CD4-positive, alpha-beta T cell (primary cell): ENCODE data around the gene GPR160. TPM values are rescaled to one million over a fixed set of nuclear protein-coding genes. Genes with fewer than 3 reads are reported as not detected.

Source experiments
- ATAC-seq: fragments of 200-7000 bp; cut with Tn5 transposase; one replicate; pipeline ENCODE4 v1.10.0; 2022; ENCODE audit warnings: mild to moderate bottlenecking; ENCODE audit not compliant: poor library complexity
- CTCF ChIA-PET: fragments of 350-600 bp; sonication (Branson Sonifier 250); formaldehyde crosslinking; loops from one replicate; lab custom pipeline; 2021; ENCODE audit warnings: antibody characterized with exemption, inconsistent platforms; lab: Charles Lee
- POLR2A ChIA-PET: fragments of 350-600 bp; sonication (Branson Sonifier 250); formaldehyde crosslinking; loops from one replicate; lab custom pipeline; 2021; ENCODE audit warnings: antibody characterized with exemption, inconsistent platforms; lab: Charles Lee
- DNase-seq, 14 experiments: peaks; one replicate each; pipeline ENCODE4 v3.0.0-alpha.2; 2013 to 2020; ENCODE audit warnings: mixed read lengths in 2 of 14
- H3K27ac ChIP-seq, 2 donors: one replicate each; pipeline versions ENCODE4 v1.5.1 to v1.7.0; 2013; ENCODE audit warnings: low read length in 2 of 2, low read depth in 1 of 2, mild to moderate bottlenecking in 1 of 2
- H3K27me3 ChIP-seq, 2 experiments: 1 replicate in 1 of 2; 2 replicates in 1 of 2; pipeline versions ENCODE4 v1.6.1 to v1.7.0; 2013; ENCODE audit warnings: low read length in 2 of 2, control low read depth in 1 of 2, mild to moderate bottlenecking in 1 of 2, moderate library complexity in 1 of 2; ENCODE audit not compliant: insufficient read depth in 2 of 2, control insufficient read depth in 1 of 2
- H3K36me3 ChIP-seq: one replicate; pipeline ENCODE4 v1.6.1; 2013; ENCODE audit warnings: low read length, control low read depth; ENCODE audit not compliant: insufficient read depth
- H3K4me1 ChIP-seq: one replicate; pipeline ENCODE4 v1.6.1; 2013; ENCODE audit warnings: low read length, control low read depth; ENCODE audit not compliant: insufficient read depth
- H3K4me3 ChIP-seq: one replicate; pipeline ENCODE4 v1.5.1; 2013; ENCODE audit warnings: mild to moderate bottlenecking, low read length, moderate library complexity
- H3K9me3 ChIP-seq, 2 experiments: 1 replicate in 1 of 2; 2 replicates in 1 of 2; pipeline versions ENCODE4 v1.6.1 to v1.7.0; 2013; ENCODE audit warnings: low read length in 2 of 2, mild to moderate bottlenecking in 2 of 2, control low read depth in 1 of 2, moderate library complexity in 1 of 2; ENCODE audit not compliant: control insufficient read depth in 1 of 2, insufficient read depth in 1 of 2
- H3K27ac Mint-ChIP-seq: one replicate; pipeline ENCODE4 v1.8.0; 2020; ENCODE audit warnings: mixed read lengths
- H3K27me3 Mint-ChIP-seq: one replicate; pipeline ENCODE4 v1.8.0; 2021; ENCODE audit warnings: mixed read lengths
- H3K36me3 Mint-ChIP-seq: one replicate; pipeline ENCODE4 v1.8.0; 2021; ENCODE audit warnings: low read depth, mixed read lengths
- H3K4me1 Mint-ChIP-seq: one replicate; pipeline ENCODE4 v1.8.0; 2021; ENCODE audit warnings: low read depth, mixed read lengths
- H3K4me3 Mint-ChIP-seq: one replicate; pipeline ENCODE4 v1.8.0; 2020; ENCODE audit warnings: mild to moderate bottlenecking, mixed read lengths
- H3K9me3 Mint-ChIP-seq: one replicate; pipeline ENCODE4 v1.8.0; 2020; ENCODE audit warnings: mixed read lengths
- intact Hi-C, 2 experiments: fragments of 100-400 bp; cut with DNase I in 1 of 2; cut with micrococcal nuclease in 1 of 2; formaldehyde crosslinking; loops; one replicate each; pipeline versions ENCODE4 v1.15.1 to v1.9.0; 2023 to 2025; cut with DNase I, micrococcal nuclease
- total RNA-seq, 174 experiments: library from RNA in 2 of 174; stranded (reverse) in 2 of 174; gene quantifications; one replicate each; pipeline ENCODE4 v1.2.3 and lab custom pipeline; 2021 to 2026
- TF ChIP-seq, protein P1 (sequence below): fragments of 200-600 bp; IDR thresholded peaks from one replicate; pipeline ENCODE4 v1.8.0; 2022; ENCODE audit warnings: antibody characterized with exemption, mild to moderate bottlenecking

GPR160 gene
- total RNA-seq, 2 experiments from 2014 or later = 5.7 TPM

- DNase-seq = no peak
Observed at GRCh38 chr3:170080605-170081004, 42.8 kb downstream of the GPR160 start.

GRCh38 chr3:170081079-170081741, 43.4 kb downstream of the GPR160 start:
- Histone ChIP-seq H3K4me3 (no peak overlapping the region), H3K9me3 (no peaks in the 10 kb centered on the region), H3K4me1 (no peaks in the 10 kb centered on the region), H3K27me3 (no peaks in the 10 kb centered on the region), H3K36me3 (peaks cover 14% of the 10 kb centered on the region), H3K27ac (no peak overlapping the region)
- H3K27ac Mint-ChIP-seq = peak overlapping the region; percentile 24
- no peaks in the 10 kb centered on the region for H3K27me3 Mint-ChIP-seq
- H3K9me3 Mint-ChIP-seq = no peaks in the 10 kb centered on the region
- TF ChIP-seq, protein P1, sequence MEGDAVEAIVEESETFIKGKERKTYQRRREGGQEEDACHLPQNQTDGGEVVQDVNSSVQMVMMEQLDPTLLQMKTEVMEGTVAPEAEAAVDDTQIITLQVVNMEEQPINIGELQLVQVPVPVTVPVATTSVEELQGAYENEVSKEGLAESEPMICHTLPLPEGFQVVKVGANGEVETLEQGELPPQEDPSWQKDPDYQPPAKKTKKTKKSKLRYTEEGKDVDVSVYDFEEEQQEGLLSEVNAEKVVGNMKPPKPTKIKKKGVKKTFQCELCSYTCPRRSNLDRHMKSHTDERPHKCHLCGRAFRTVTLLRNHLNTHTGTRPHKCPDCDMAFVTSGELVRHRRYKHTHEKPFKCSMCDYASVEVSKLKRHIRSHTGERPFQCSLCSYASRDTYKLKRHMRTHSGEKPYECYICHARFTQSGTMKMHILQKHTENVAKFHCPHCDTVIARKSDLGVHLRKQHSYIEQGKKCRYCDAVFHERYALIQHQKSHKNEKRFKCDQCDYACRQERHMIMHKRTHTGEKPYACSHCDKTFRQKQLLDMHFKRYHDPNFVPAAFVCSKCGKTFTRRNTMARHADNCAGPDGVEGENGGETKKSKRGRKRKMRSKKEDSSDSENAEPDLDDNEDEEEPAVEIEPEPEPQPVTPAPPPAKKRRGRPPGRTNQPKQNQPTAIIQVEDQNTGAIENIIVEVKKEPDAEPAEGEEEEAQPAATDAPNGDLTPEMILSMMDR = no peak
- H3K36me3 Mint-ChIP-seq = peaks cover 60% of the 10 kb centered on the region
- DNase-seq = no peak
- peaks cover 5% of the 10 kb centered on the region for H3K4me1 Mint-ChIP-seq
- POLR2A ChIA-PET = interaction anchor here (0.6 kb wide), 1 partner anchor 17 kb away, joined by 3 read pairs; no protein-coding TSS in a partner anchor
- H3K4me3 Mint-ChIP-seq = no peak overlapping the region
- CTCF ChIA-PET = no interaction called here
- intact Hi-C loops = no loop called here
- no peak for ATAC-seq

More at GRCh38 chr3:170080605-170081004, 42.8 kb downstream of the GPR160 start:
- Histone ChIP-seq H3K27ac (no peak overlapping the region), H3K36me3 (peaks cover 10% of the 10 kb centered on the region), H3K4me1 (no peaks in the 10 kb centered on the region), H3K27me3 (no peaks in the 10 kb centered on the region), H3K9me3 (no peaks in the 10 kb centered on the region), H3K4me3 (no peak overlapping the region)
- TF ChIP-seq, protein P1 = no peak
- Mint-ChIP-seq H3K4me3 (no peak overlapping the region), H3K9me3 (no peaks in the 10 kb centered on the region), H3K27me3 (no peaks in the 10 kb centered on the region), H3K27ac (peak overlapping the region; percentile 24), H3K4me1 (peaks cover 5% of the 10 kb centered on the region), H3K36me3 (peaks cover 54% of the 10 kb centered on the region)
- POLR2A ChIA-PET = interaction anchor here (0.6 kb wide), 1 partner anchor 18 kb away, joined by 3 read pairs; no protein-coding TSS in a partner anchor
- no peak for ATAC-seq
- intact Hi-C loops = no loop called here
- CTCF ChIA-PET = no interaction called here

DNA sequence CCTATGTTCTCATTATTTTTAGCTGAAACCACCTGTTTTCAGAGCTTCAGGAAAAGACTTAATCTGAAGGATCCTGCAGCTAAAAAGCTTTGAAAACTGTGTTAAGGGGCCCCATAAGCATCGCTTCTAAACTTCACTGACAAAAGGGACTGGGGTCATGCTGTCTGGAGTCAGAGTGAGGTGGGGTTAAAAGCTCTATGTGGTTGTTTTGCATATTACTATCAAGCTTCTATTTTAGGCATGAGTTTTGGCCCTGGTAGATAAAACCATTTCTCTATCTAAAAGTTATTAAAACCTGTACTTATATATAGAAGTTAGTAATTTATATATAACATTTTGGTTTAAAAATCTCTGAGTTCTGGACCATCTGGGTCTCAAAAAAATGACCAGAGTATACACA, 45.5 kb downstream of the GPR160 start:
- ChIA-PET CTCF (no interaction called here), POLR2A (no interaction called here)
- Histone ChIP-seq H3K4me3 (no peak overlapping the region), H3K36me3 (peaks cover 35% of the 10 kb centered on the region), H3K27ac (no peak overlapping the region), H3K4me1 (no peaks in the 10 kb centered on the region), H3K9me3 (no peaks in the 10 kb centered on the region), H3K27me3 (no peaks in the 10 kb centered on the region)
- Mint-ChIP-seq H3K27ac (peak overlapping the region; percentile 57), H3K4me3 (no peak overlapping the region), H3K9me3 (no peaks in the 10 kb centered on the region), H3K27me3 (no peaks in the 10 kb centered on the region), H3K4me1 (no peaks in the 10 kb centered on the region), H3K36me3 (peaks cover 71% of the 10 kb centered on the region)
- no peak for ATAC-seq
- intact Hi-C loops = no loop called here
- no peak for DNase-seq
- TF ChIP-seq, protein P1 = no peak
